Peyer's patch (tissue), 4 donors: ENCODE measurements around the gene CDY2B. TPM values are rescaled to one million over a fixed set of nuclear protein-coding genes. Genes with fewer than 3 reads are reported as not detected.

ENCODE experiments used
- total RNA-seq, 4 donors: library from RNA; depleted of rRNA; stranded (reverse); fragments of >200 nt; gene quantifications; one replicate each; pipeline ENCODE4 v1.1.0, GENCODE V29; 2016

Gene CDY2B
- total RNA-seq, 4 donors from 2014 or later, result not detected

Other genes starting within 250 kb of the CDY2B start
- gene CDY2A, start 145.6 kb upstream of the CDY2B start, total RNA-seq, result not detected